Activated CD8-positive, alpha-beta memory T cell treated with anti-CD3 and anti-CD28 coated beads for 1 hour (primary cell): ENCODE measurements around the gene MPO.

ENCODE experiments used
- DNase-seq, 2 donors: peaks; one replicate each; pipeline ENCODE4 v3.0.0-alpha.2; 2020; ENCODE audit warnings: low read depth in 1 of 2; ENCODE audit errors: extremely low read depth in 1 of 2

Gene MPO

GRCh38 chr17:58238147-58238634 lies 42.5 kb downstream of the MPO start, which contains the start of gene LPO:
Gene LPO (plus strand): TSS chr17:58238584. CDS start chr17:58242980, 4,396 bp downstream.
- no peak for DNase-seq

GRCh38 chr17:58236394-58236793 lies 44.3 kb downstream of the MPO start:
- no peak for DNase-seq

GRCh38 chr17:58235821-58236220 lies 44.9 kb downstream of the MPO start:
- no peak for DNase-seq

- no peak for DNase-seq
These were observed 46.2 kb downstream of the MPO start for GRCh38 chr17:58234512-58234911.

- no peak for DNase-seq
These were observed 47.2 kb downstream of the MPO start for GRCh38 chr17:58233543-58233942.

GRCh38 chr17:58232707-58233156 lies 48.0 kb downstream of the MPO start:
- DNase-seq, result no peak

GRCh38 chr17:58231641-58232040 lies 49.1 kb downstream of the MPO start:
- no peak for DNase-seq

GRCh38 chr17:58229881-58230280 lies 50.9 kb downstream of the MPO start:
- DNase-seq, result no peak

- DNase-seq, result no peak
These were observed 51.4 kb downstream of the MPO start for GRCh38 chr17:58229384-58229783.

- DNase-seq, result no peak
These were observed 52.1 kb downstream of the MPO start for GRCh38 chr17:58228679-58229078.

GRCh38 chr17:58227733-58228132 lies 53.0 kb downstream of the MPO start:
- no peak for DNase-seq

- no peak for DNase-seq
These were observed 56.4 kb downstream of the MPO start for GRCh38 chr17:58224315-58224714.
